GM21423 (cell line): ENCODE measurements around the gene SYNGR2.

ENCODE experiments used
- ATAC-seq: cut with Tn5 transposase; IDR thresholded peaks from one replicate; pipeline ENCODE4 v1.9.1; 2021; ENCODE audit warnings: mild to moderate bottlenecking, moderate library complexity; ENCODE audit not compliant: unreplicated experiment

Gene SYNGR2

GRCh38 chr17:78197147-78197832, 28.9 kb downstream of the SYNGR2 start:
- ATAC-seq, result no peak

GRCh38 chr17:78200451-78200850, 32.1 kb downstream of the SYNGR2 start:
- no peak for ATAC-seq

GRCh38 chr17:78202666-78203065, 34.3 kb downstream of the SYNGR2 start:
- no peak for ATAC-seq

- ATAC-seq, result no peak
Measured at GRCh38 chr17:78204387-78205123, 36.2 kb downstream of the SYNGR2 start.

GRCh38 chr17:78205124-78205775, 36.9 kb downstream of the SYNGR2 start:
- ATAC-seq, result no peak

GRCh38 chr17:78206298-78206697, 37.9 kb downstream of the SYNGR2 start:
- ATAC-seq, result no peak

GRCh38 chr17:78208486-78208885, 40.1 kb downstream of the SYNGR2 start:
- ATAC-seq, result no peak

- no peak for ATAC-seq
Measured at GRCh38 chr17:78210111-78210510, 41.7 kb downstream of the SYNGR2 start.

GRCh38 chr17:78211032-78211431, 42.7 kb downstream of the SYNGR2 start:
- no peak for ATAC-seq

- peak; percentile 96 for ATAC-seq
Measured at GRCh38 chr17:78214016-78214705, 45.8 kb downstream of the SYNGR2 start, which contains the start of gene BIRC5. Gene BIRC5, plus strand, starts transcription at chr17:78214253. Its CDS starts 64 bp downstream, at chr17:78214317.

- no peak for ATAC-seq
Measured at GRCh38 chr17:78214706-78215061, 46.3 kb downstream of the SYNGR2 start.

GRCh38 chr17:78219396-78220150, 51.2 kb downstream of the SYNGR2 start:
- no peak for ATAC-seq
